ENCODE measurements around the gene PCDH9. TPM values are rescaled to one million over a fixed set of nuclear protein-coding genes. Genes with fewer than 3 reads are reported as not detected.

Gene PCDH9
- polyA plus RNA-seq, 1 of the 3 experiments (the other 2 are of a cell fraction): 1.3 TPM

DNA sequence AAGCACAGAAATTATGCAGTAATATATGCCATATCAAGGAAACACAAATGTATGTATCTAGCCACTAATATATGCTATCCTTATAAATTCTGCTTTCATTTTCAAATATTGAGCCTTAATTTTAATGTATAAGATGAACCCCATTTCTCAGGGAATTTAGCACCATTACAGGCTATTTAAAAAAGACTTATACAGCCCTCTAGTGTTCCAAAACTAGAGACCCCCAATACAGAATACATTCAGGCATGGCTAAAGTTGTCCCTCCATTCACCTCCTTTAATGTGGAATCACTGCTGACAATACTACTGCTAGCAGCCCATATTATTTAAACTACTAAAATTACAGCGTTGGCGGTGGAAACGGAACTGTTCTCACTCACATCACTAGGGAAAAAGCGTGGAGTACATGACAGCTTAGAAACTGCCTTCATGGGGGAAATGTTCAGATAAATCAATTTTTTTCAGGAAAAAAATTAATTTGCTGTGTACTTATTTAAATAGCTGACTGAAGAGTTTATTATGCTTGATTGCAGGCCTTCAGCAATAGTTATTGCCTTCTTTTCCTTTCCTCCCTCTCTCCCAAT is 541.0 kb downstream of the PCDH9 start:
- POLR2A ChIA-PET: no interaction called here

DNA sequence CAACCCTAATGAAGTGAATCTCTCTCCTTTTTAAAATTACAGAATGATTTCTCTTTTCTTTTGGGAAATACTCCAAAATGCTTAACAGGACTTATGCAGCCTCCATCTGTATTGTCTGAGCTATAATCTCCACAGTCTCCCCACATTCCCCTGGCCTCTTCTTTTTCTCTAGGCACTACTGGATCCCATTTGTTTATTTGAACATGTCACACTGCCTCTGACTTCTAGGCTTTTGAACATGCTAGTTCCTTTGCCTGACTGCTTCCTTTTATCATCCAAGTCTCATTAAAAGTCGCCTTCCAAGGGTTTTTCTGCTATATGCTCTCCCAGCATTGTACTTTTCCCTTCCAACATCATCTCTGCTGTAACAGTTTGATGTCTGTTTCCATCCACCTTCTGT is 548.7 kb downstream of the PCDH9 start:
- CTCF ChIA-PET: no interaction called here
- no peaks in the 10 kb centered on the region for H3K36me3 ChIP-seq (replicated peaks in 1 of 2; ENCODE audit: control insufficient read depth in 1 of 2, insufficient read depth in 2 of 2, low read length in 1 of 2)
- H3K79me2 ChIP-seq (ENCODE audit: insufficient read depth): no peaks in the 10 kb centered on the region
- no peak overlapping the region for H3K4me3 ChIP-seq (ENCODE audit: low read depth in 2 of 2, low read length in 1 of 2)
- no peaks in the 10 kb centered on the region for H3K9me3 ChIP-seq
- POLR2A ChIA-PET: no interaction called here
- H3K27me3 ChIP-seq (ENCODE audit: insufficient read depth): no peaks in the 10 kb centered on the region
- no peak for TF ChIP-seq EZH2phosphoT487 (IDR thresholded peaks at IDR 0.05; ENCODE audit: borderline replicate concordance, low read depth)
- TF ChIP-seq TEAD4 (IDR thresholded peaks at IDR 0.05; ENCODE audit: borderline replicate concordance, insufficient read depth): no peak
- no peak for TF ChIP-seq TCF12 (IDR thresholded peaks at IDR 0.05)
- TF ChIP-seq EP300 (IDR thresholded peaks at IDR 0.05; ENCODE audit: borderline replicate concordance in 1 of 2, low read depth in 1 of 2, low read length in 1 of 2): no peak
- TF ChIP-seq, protein P1, sequence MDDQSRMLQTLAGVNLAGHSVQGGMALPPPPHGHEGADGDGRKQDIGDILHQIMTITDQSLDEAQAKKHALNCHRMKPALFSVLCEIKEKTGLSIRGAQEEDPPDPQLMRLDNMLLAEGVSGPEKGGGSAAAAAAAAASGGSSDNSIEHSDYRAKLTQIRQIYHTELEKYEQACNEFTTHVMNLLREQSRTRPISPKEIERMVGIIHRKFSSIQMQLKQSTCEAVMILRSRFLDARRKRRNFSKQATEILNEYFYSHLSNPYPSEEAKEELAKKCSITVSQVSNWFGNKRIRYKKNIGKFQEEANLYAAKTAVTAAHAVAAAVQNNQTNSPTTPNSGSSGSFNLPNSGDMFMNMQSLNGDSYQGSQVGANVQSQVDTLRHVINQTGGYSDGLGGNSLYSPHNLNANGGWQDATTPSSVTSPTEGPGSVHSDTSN (IDR thresholded peaks at IDR 0.05): no peak
- TF ChIP-seq, protein P2, sequence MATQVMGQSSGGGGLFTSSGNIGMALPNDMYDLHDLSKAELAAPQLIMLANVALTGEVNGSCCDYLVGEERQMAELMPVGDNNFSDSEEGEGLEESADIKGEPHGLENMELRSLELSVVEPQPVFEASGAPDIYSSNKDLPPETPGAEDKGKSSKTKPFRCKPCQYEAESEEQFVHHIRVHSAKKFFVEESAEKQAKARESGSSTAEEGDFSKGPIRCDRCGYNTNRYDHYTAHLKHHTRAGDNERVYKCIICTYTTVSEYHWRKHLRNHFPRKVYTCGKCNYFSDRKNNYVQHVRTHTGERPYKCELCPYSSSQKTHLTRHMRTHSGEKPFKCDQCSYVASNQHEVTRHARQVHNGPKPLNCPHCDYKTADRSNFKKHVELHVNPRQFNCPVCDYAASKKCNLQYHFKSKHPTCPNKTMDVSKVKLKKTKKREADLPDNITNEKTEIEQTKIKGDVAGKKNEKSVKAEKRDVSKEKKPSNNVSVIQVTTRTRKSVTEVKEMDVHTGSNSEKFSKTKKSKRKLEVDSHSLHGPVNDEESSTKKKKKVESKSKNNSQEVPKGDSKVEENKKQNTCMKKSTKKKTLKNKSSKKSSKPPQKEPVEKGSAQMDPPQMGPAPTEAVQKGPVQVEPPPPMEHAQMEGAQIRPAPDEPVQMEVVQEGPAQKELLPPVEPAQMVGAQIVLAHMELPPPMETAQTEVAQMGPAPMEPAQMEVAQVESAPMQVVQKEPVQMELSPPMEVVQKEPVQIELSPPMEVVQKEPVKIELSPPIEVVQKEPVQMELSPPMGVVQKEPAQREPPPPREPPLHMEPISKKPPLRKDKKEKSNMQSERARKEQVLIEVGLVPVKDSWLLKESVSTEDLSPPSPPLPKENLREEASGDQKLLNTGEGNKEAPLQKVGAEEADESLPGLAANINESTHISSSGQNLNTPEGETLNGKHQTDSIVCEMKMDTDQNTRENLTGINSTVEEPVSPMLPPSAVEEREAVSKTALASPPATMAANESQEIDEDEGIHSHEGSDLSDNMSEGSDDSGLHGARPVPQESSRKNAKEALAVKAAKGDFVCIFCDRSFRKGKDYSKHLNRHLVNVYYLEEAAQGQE (IDR thresholded peaks at IDR 0.05; ENCODE audit: low read depth, low read length): no peak
- no peak for TF ChIP-seq GATA2 (CRISPR knock-in tag; IDR thresholded peaks at IDR 0.05)
- no peak for TF ChIP-seq RCOR1 (IDR thresholded peaks at IDR 0.05; ENCODE audit: low read length)
- TF ChIP-seq GABPA (IDR thresholded peaks at IDR 0.05; ENCODE audit: low read depth): no peak
- no peak for TF ChIP-seq NRF1 (IDR thresholded peaks at IDR 0.05; ENCODE audit: low read depth, low read length)
- TF ChIP-seq CHD2 (IDR thresholded peaks at IDR 0.05; ENCODE audit: low read length, partially characterized antibody): no peak
- H2AFZ ChIP-seq (ENCODE audit: low read depth): no peak overlapping the region
- H3K4me2 ChIP-seq: no peak overlapping the region
- DNase-seq: no peak
- H3K27ac ChIP-seq (ENCODE audit: low read depth in 2 of 2, low read length in 1 of 2): no peak overlapping the region
- H3K4me1 ChIP-seq (ENCODE audit: control insufficient read depth in 1 of 2, insufficient read depth in 2 of 2, low read depth in 1 of 2, low read length in 1 of 2): no peaks in the 10 kb centered on the region; a peak in 1 of 4 replicates
- no peaks in the 10 kb centered on the region for H3K9me2 ChIP-seq
- 90% methylated on average over 1 of the region's 1 CpG for WGBS (ENCODE audit: low lambda C conversion rate)
- no peak overlapping the region for H3K9ac ChIP-seq
- H3F3A ChIP-seq (replicated peaks; ENCODE audit: insufficient read depth): no peaks in the 10 kb centered on the region
- H4K20me1 ChIP-seq (ENCODE audit: insufficient read depth): no peaks in the 10 kb centered on the region

More for the DNA sequence above, 541.0 kb downstream of the PCDH9 start:
- Histone ChIP-seq H3K79me2 (ENCODE audit: insufficient read depth) (no peaks in the 10 kb centered on the region), H3F3A (replicated peaks; ENCODE audit: insufficient read depth) (no peaks in the 10 kb centered on the region), H3K9me3 (no peaks in the 10 kb centered on the region), H3K27me3 (ENCODE audit: insufficient read depth) (no peaks in the 10 kb centered on the region), H3K4me1 (ENCODE audit: control insufficient read depth in 1 of 2, insufficient read depth in 2 of 2, low read depth in 1 of 2, low read length in 1 of 2) (no peaks in the 10 kb centered on the region; a peak in 1 of 4 replicates), H3K9me2 (no peaks in the 10 kb centered on the region), H2AFZ (ENCODE audit: low read depth) (no peak overlapping the region), H3K9ac (no peak overlapping the region), H3K4me2 (no peak overlapping the region), H3K36me3 (replicated peaks in 1 of 2; ENCODE audit: control insufficient read depth in 1 of 2, insufficient read depth in 2 of 2, low read length in 1 of 2) (no peaks in the 10 kb centered on the region), H3K4me3 (ENCODE audit: low read depth in 2 of 2, low read length in 1 of 2) (no peak overlapping the region), H3K27ac (ENCODE audit: low read depth in 2 of 2, low read length in 1 of 2) (no peak overlapping the region), H4K20me1 (ENCODE audit: insufficient read depth) (no peaks in the 10 kb centered on the region)
- DNase-seq: peak; percentile 19
- 99% methylated on average over 4 of the region's 4 CpGs for WGBS (ENCODE audit: low lambda C conversion rate)
- TF ChIP-seq, protein P3, sequence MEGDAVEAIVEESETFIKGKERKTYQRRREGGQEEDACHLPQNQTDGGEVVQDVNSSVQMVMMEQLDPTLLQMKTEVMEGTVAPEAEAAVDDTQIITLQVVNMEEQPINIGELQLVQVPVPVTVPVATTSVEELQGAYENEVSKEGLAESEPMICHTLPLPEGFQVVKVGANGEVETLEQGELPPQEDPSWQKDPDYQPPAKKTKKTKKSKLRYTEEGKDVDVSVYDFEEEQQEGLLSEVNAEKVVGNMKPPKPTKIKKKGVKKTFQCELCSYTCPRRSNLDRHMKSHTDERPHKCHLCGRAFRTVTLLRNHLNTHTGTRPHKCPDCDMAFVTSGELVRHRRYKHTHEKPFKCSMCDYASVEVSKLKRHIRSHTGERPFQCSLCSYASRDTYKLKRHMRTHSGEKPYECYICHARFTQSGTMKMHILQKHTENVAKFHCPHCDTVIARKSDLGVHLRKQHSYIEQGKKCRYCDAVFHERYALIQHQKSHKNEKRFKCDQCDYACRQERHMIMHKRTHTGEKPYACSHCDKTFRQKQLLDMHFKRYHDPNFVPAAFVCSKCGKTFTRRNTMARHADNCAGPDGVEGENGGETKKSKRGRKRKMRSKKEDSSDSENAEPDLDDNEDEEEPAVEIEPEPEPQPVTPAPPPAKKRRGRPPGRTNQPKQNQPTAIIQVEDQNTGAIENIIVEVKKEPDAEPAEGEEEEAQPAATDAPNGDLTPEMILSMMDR (IDR thresholded peaks at IDR 0.05): peak; percentile 56
- TF ChIP-seq TCF12 (IDR thresholded peaks at IDR 0.05) (no peak), RAD21 (IDR thresholded peaks at IDR 0.05; ENCODE audit: low read length) (peak; percentile 78), SMC3 (IDR thresholded peaks at IDR 0.05; ENCODE audit: low read depth, low read length) (peak; percentile 49), TAF1 (IDR thresholded peaks at IDR 0.05; ENCODE audit: borderline replicate concordance, low read depth, low read length) (no peak)
- CTCF ChIA-PET: interaction anchor here (0.6 to 5.0 kb wide), 28 partner anchors 9 to 1035 kb away, joined by 3 to 52 read pairs (median 4); no protein-coding TSS in a partner anchor

Measured in SK-N-SH (cell line).